Stimulated activated naive CD8-positive, alpha-beta T cell treated with anti-CD3 and anti-CD28 coated beads, Interleukin-15, Interleukin-2, amounts not matched to agents 100 ng/mL and 50 ng/mL, for 24 hours (primary cell): ENCODE results near the gene EIF4A2.

Source experiments
- H3K27ac Mint-ChIP-seq: one replicate; pipeline ENCODE4 v1.8.0; 2021; ENCODE audit warnings: mild to moderate bottlenecking, mixed read lengths
- H3K27me3 Mint-ChIP-seq: one replicate; pipeline ENCODE4 v1.8.0; 2021; ENCODE audit warnings: mixed read lengths
- H3K36me3 Mint-ChIP-seq: one replicate; pipeline ENCODE4 v1.8.0; 2021; ENCODE audit warnings: low read depth, mixed read lengths
- H3K4me1 Mint-ChIP-seq: one replicate; pipeline ENCODE4 v1.8.0; 2021; ENCODE audit warnings: low read depth, mixed read lengths
- H3K4me3 Mint-ChIP-seq: one replicate; pipeline ENCODE4 v1.8.0; 2021; ENCODE audit warnings: mild to moderate bottlenecking, mixed read lengths
- H3K9me3 Mint-ChIP-seq: one replicate; pipeline ENCODE4 v1.8.0; 2021; ENCODE audit warnings: mixed read lengths

EIF4A2 gene

GRCh38 chr3:186772701-186773417 lies 10.5 kb upstream of the EIF4A2 start:
- H3K4me1 Mint-ChIP-seq, result peaks cover 22% of the 10 kb centered on the region
- peaks cover 3% of the 10 kb centered on the region for H3K9me3 Mint-ChIP-seq
- no peaks in the 10 kb centered on the region for H3K27me3 Mint-ChIP-seq
- H3K36me3 Mint-ChIP-seq, result peaks cover 4% of the 10 kb centered on the region
- H3K27ac Mint-ChIP-seq, result peak overlapping the region; percentile 98
- peak overlapping the region; percentile 92 for H3K4me3 Mint-ChIP-seq

- no peak overlapping the region for H3K4me3 Mint-ChIP-seq
- peaks cover 3% of the 10 kb centered on the region for H3K9me3 Mint-ChIP-seq
- H3K27ac Mint-ChIP-seq, result no peak overlapping the region
- H3K4me1 Mint-ChIP-seq, result peaks cover 22% of the 10 kb centered on the region
- H3K36me3 Mint-ChIP-seq, result peaks cover 4% of the 10 kb centered on the region
- H3K27me3 Mint-ChIP-seq, result no peaks in the 10 kb centered on the region
Observed at GRCh38 chr3:186775999-186776398, 7.4 kb upstream of the EIF4A2 start.

- Mint-ChIP-seq H3K9me3 (no peaks in the 10 kb centered on the region), H3K4me3 (no peak overlapping the region), H3K27me3 (no peaks in the 10 kb centered on the region), H3K27ac (no peak overlapping the region), H3K4me1 (peaks cover 18% of the 10 kb centered on the region), H3K36me3 (peaks cover 10% of the 10 kb centered on the region)
Observed at GRCh38 chr3:186779204-186779603, 4.2 kb upstream of the EIF4A2 start.

DNA sequence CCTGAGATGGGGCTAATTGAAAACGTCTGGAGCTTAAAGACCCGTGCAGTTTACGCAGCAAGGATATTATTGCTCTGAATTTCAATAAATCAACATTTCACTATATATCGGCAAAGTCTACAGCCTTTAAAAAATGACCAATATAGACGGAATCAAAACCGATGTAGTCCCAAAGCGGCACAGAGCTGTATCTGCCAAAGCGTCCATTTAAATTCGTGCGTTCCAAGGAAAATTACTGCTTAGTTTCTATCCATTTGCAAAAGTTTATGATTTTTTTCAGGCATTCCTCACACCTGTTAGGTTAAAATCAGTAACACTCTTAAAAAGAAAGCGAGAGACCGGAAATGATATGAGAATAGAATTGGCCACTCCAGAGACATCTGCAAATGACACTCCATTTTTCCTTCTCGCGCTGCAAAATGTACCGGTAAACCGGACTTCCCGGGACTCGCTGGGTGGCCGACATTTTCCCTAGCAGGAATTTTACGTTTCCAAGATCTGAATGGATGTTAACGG lies 777 bp upstream of the EIF4A2 start:
- Mint-ChIP-seq H3K36me3 (peaks cover 44% of the 10 kb centered on the region), H3K27me3 (no peaks in the 10 kb centered on the region), H3K9me3 (no peaks in the 10 kb centered on the region), H3K27ac (peak overlapping the region; percentile 100), H3K4me3 (peak overlapping the region; percentile 99), H3K4me1 (peaks cover 52% of the 10 kb centered on the region)

- H3K36me3 Mint-ChIP-seq, result peaks cover 57% of the 10 kb centered on the region
- peak overlapping the region; percentile 100 for H3K27ac Mint-ChIP-seq
- H3K27me3 Mint-ChIP-seq, result no peaks in the 10 kb centered on the region
- peaks cover 65% of the 10 kb centered on the region for H3K4me1 Mint-ChIP-seq
- H3K4me3 Mint-ChIP-seq, result peak overlapping the region; percentile 99
- no peaks in the 10 kb centered on the region for H3K9me3 Mint-ChIP-seq
Observed at GRCh38 chr3:186783731-186784515, 546 bp downstream of the EIF4A2 start.

GRCh38 chr3:186784820-186785494 lies 1.6 kb downstream of the EIF4A2 start:
- H3K27ac Mint-ChIP-seq, result peak overlapping the region; percentile 100
- no peaks in the 10 kb centered on the region for H3K27me3 Mint-ChIP-seq
- no peaks in the 10 kb centered on the region for H3K9me3 Mint-ChIP-seq
- peaks cover 67% of the 10 kb centered on the region for H3K36me3 Mint-ChIP-seq
- H3K4me1 Mint-ChIP-seq, result peaks cover 72% of the 10 kb centered on the region
- H3K4me3 Mint-ChIP-seq, result peak overlapping the region; percentile 99

DNA sequence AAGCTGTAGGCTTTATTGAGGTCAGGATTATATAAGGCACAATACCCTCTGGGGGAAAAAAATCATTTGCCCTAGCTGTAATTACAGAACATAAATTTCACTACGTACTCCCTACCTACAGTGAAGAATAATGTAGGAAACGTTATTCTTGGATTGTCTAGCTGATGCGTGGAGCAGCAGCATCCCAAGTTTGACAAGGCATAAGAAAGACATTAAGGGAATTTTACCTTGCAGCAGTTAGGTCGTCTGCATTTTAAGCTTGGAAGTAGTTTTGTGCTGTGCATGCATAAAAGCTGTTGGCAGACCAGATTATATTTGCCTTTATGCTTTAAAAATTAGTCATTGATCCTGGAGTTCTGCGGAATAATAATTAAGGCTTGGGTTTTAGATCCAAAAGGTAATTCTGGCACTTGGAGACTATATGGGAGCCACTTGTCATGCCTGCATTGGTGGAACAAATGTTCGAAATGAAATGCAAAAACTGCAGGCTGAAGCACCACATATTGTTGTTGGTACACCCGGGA lies 2.2 kb downstream of the EIF4A2 start:
- Mint-ChIP-seq H3K4me1 (peaks cover 74% of the 10 kb centered on the region), H3K36me3 (peaks cover 73% of the 10 kb centered on the region), H3K9me3 (no peaks in the 10 kb centered on the region), H3K27ac (peak overlapping the region; percentile 100), H3K4me3 (peak overlapping the region; percentile 99), H3K27me3 (no peaks in the 10 kb centered on the region)

DNA sequence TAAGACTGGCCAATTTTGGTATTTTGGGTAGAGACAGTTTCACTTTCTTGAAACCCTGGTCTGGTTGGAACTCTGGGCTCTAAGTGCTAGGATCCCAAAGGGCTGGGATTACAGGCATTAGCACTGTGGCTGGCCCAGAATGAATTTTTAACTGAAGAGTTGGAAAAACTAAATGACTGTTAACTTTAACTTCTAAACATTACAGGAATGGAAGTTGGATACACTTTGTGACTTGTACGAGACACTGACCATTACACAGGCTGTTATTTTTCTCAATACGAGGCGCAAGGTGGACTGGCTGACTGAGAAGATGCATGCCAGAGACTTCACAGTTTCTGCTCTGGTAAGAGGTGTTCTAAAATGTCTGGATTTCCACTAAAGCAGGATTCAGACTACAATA lies 3.5 kb downstream of the EIF4A2 start:
- Mint-ChIP-seq H3K27me3 (no peaks in the 10 kb centered on the region), H3K27ac (peak overlapping the region; percentile 100), H3K4me1 (peaks cover 72% of the 10 kb centered on the region), H3K36me3 (peaks cover 85% of the 10 kb centered on the region), H3K4me3 (peak overlapping the region; percentile 99), H3K9me3 (no peaks in the 10 kb centered on the region)

GRCh38 chr3:186787642-186788481 lies 4.5 kb downstream of the EIF4A2 start:
- Mint-ChIP-seq H3K4me1 (peaks cover 64% of the 10 kb centered on the region), H3K27ac (peak overlapping the region; percentile 100), H3K27me3 (no peaks in the 10 kb centered on the region), H3K4me3 (peak overlapping the region; percentile 99), H3K36me3 (peaks cover 94% of the 10 kb centered on the region), H3K9me3 (no peaks in the 10 kb centered on the region)

GRCh38 chr3:186788482-186789370 lies 5.3 kb downstream of the EIF4A2 start:
- H3K36me3 Mint-ChIP-seq, result peaks cover 97% of the 10 kb centered on the region
- H3K9me3 Mint-ChIP-seq, result no peaks in the 10 kb centered on the region
- H3K4me3 Mint-ChIP-seq, result peak overlapping the region; percentile 99
- H3K4me1 Mint-ChIP-seq, result peaks cover 59% of the 10 kb centered on the region
- H3K27ac Mint-ChIP-seq, result peak overlapping the region; percentile 100
- H3K27me3 Mint-ChIP-seq, result no peaks in the 10 kb centered on the region

DNA sequence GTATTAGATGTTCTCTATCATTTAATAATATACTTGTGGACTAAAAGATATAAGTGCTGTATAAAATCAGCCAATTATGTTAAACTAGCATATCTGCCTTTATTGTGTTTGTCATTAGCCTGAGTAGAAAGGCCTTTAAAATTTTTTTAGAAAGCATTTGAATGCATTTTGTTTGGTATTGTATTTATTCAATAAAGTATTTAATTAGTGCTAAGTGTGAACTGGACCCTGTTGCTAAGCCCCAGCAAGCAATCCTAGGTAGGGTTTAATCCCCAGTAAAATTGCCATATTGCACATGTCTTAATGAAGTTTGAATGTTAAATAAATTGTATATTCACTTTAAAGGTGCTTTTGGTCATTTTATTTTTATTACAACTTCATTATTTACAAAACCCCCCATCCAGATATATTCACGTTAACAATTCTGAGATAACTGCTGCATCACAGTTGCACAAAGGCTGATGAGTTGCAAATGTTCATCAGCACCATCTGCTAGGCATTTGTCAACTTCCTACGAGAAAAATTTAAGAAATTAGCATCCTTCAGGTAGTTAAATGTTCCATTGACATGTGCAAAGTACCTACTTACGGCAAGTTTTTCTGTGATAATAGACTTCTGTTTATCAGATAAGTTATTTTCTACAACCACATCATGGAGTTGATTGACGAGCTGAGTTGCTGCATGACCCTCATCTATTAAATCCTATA lies 6.3 kb downstream of the EIF4A2 start:
- Mint-ChIP-seq H3K27ac (peak overlapping the region; percentile 61), H3K4me3 (peak overlapping the region; percentile 99), H3K4me1 (peaks cover 51% of the 10 kb centered on the region), H3K9me3 (no peaks in the 10 kb centered on the region), H3K36me3 (peaks cover 96% of the 10 kb centered on the region), H3K27me3 (no peaks in the 10 kb centered on the region)

DNA sequence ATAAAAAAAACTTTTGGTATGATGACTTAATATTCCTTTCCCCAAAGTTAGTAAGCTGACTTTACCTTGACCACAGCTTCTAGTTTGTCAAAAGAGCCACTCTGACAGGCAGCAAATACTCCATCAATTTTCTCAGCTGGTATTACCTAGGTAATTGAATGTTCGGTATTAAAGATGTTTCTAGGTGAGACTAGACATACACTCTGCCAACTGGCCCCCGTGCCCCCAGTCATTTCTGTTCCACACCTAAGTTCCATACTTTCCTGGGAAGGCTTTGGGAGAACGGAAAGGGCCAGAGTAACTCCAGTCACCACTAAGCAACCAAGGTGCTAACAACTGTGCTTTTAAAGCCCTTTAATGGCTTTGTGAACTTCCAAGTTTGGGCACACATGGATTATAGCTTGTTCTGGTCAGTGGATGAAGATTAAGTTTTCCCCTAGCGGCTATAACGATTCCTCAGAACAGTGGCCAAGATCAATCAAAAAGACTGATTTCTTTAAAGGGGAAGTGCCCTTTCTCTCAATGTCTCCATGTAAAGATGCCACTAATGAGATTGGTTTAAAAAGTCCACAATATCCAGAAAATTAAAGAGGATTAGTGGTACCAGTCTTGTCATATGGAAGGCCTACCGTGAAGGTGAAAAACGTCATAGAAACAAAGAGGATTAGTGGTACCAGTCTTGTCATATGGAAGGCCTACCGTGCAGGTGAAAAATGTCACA lies 7.0 kb downstream of the EIF4A2 start:
- H3K9me3 Mint-ChIP-seq, result no peaks in the 10 kb centered on the region
- no peaks in the 10 kb centered on the region for H3K27me3 Mint-ChIP-seq
- H3K36me3 Mint-ChIP-seq, result peaks cover 96% of the 10 kb centered on the region
- peak overlapping the region; percentile 61 for H3K27ac Mint-ChIP-seq
- H3K4me1 Mint-ChIP-seq, result peaks cover 44% of the 10 kb centered on the region
- peak overlapping the region; percentile 99 for H3K4me3 Mint-ChIP-seq
